Measurements from ENCODE around the gene MYL2. TPM values are rescaled to one million over a fixed set of nuclear protein-coding genes. Genes with fewer than 3 reads are reported as not detected.

MYL2 gene
- total and polyA plus RNA-seq, 2 donors, result 0.42 to 5.3 TPM

DNA sequence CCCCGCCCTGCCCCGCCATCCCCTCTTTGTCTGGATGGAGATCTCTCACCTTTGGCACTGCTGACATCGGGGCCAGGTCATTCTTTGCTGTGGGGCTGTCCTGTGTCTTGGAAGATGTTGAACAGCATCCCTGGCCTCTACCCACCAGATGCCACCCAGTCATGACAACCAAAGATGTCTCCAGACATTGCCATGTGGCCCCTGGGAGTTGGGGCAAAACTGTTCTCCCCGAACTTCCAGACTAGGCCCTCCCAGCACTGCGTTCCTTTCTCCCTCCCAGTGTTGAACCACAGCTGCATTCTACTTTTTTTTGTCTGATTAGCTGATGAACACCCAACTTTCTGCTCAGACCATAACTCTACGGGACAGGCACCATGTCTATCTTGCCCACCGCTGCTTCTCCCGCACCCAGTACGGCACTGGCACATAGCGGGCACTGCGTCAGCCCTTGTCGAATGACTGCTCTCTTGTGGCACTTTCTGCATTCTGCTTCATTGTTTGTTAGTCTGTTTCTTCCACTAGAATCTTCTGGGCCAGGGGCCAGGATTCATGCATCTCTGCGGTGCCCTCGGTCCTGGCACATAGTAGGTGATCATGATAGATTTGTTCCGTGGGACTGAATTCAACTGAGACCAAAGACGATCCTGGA, 13.1 kb upstream of the MYL2 start:
- H3K4me1 ChIP-seq (ENCODE audit: control insufficient read depth in 2 of 2, insufficient read depth in 2 of 2, low read length in 2 of 2), result no peaks in the 10 kb centered on the region
- H3K27me3 ChIP-seq (ENCODE audit: control insufficient read depth in 2 of 2, insufficient read depth in 1 of 2, low read length in 1 of 2), result peaks cover 2 to 16% of the 10 kb centered on the region in 2 donors
- H3K9me3 ChIP-seq (ENCODE audit: control insufficient read depth in 2 of 2, insufficient read depth in 1 of 2, low read length in 1 of 2), result no peaks in the 10 kb centered on the region
- no peaks in the 10 kb centered on the region for H3K36me3 ChIP-seq (ENCODE audit: control insufficient read depth in 2 of 2, insufficient read depth in 2 of 2, low read length in 1 of 2)
- H3K27ac ChIP-seq (ENCODE audit: low read depth in 1 of 2, low read length in 1 of 2), result no peak overlapping the region
- H3K4me3 ChIP-seq (ENCODE audit: low read length in 2 of 2), result no peak overlapping the region
- no peak for DNase-seq (ENCODE audit: low read depth in 6 of 9, low spot score in 9 of 9)
- WGBS, result 97% methylated on average over 16 of the region's 16 CpGs

DNA sequence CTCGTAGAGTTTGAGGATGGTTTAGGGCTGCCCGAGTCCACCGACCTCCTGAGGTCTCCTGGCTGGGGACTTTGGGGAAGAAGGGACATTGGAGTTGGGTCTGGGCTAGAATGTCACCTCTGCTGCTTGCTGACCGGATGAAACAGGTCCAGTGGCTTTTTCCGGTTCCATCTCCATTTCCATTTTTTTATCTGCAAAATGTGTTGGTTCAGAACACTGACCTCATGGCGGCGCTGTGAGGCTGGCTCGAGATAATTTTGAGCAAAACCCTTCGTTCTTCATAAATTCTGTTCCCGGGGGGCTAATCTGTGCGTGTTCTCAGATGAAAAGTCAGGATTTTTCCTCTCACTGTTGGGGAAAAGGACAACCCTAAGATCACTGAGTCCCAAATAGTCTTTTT, 11.7 kb upstream of the MYL2 start:
- Histone ChIP-seq H3K4me3 (ENCODE audit: low read length in 2 of 2) (no peak overlapping the region), H3K27me3 (ENCODE audit: control insufficient read depth in 2 of 2, insufficient read depth in 1 of 2, low read length in 1 of 2) (peaks cover 2 to 8% of the 10 kb centered on the region in 2 donors), H3K4me1 (ENCODE audit: control insufficient read depth in 2 of 2, insufficient read depth in 2 of 2, low read length in 2 of 2) (no peaks in the 10 kb centered on the region), H3K9me3 (ENCODE audit: control insufficient read depth in 2 of 2, insufficient read depth in 1 of 2, low read length in 1 of 2) (no peaks in the 10 kb centered on the region), H3K27ac (ENCODE audit: low read depth in 1 of 2, low read length in 1 of 2) (no peak overlapping the region), H3K36me3 (ENCODE audit: control insufficient read depth in 2 of 2, insufficient read depth in 2 of 2, low read length in 1 of 2) (no peaks in the 10 kb centered on the region)
- DNase-seq (ENCODE audit: low read depth in 6 of 9, low spot score in 9 of 9), result no peak
- WGBS, result 53% methylated on average over 11 of the region's 11 CpGs

DNA sequence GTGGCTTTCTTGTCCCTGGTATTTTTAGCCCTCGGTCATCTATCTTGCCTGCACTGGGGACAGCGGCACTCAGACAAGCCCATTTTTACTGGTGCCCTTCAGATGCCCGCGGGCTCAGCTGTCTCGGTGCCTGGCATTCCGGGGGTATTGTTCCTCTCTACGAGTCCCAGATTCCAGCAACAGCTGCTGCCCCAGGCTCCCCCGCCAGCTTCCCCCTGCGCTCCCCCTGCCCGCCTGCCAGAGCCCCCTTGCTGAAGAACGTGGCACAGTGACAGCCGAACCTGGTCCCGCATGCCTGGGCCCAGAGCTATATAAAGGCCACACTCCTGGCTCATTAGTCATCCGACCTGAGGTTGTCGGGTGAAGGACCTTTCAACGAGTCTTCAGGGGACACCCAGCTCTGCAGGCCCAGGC, 10.9 kb upstream of the MYL2 start:
- Histone ChIP-seq H3K36me3 (ENCODE audit: control insufficient read depth in 2 of 2, insufficient read depth in 2 of 2, low read length in 1 of 2) (no peaks in the 10 kb centered on the region), H3K4me3 (ENCODE audit: low read length in 2 of 2) (no peak overlapping the region), H3K27me3 (ENCODE audit: control insufficient read depth in 2 of 2, insufficient read depth in 1 of 2, low read length in 1 of 2) (peaks cover 2 to 3% of the 10 kb centered on the region in 2 donors), H3K27ac (ENCODE audit: low read depth in 1 of 2, low read length in 1 of 2) (no peak overlapping the region), H3K9me3 (ENCODE audit: control insufficient read depth in 2 of 2, insufficient read depth in 1 of 2, low read length in 1 of 2) (no peaks in the 10 kb centered on the region), H3K4me1 (ENCODE audit: control insufficient read depth in 2 of 2, insufficient read depth in 2 of 2, low read length in 2 of 2) (no peaks in the 10 kb centered on the region)
- no peak for DNase-seq (ENCODE audit: low read depth in 6 of 9, low spot score in 9 of 9)
- 85% methylated on average over 16 of the region's 16 CpGs for WGBS

DNA sequence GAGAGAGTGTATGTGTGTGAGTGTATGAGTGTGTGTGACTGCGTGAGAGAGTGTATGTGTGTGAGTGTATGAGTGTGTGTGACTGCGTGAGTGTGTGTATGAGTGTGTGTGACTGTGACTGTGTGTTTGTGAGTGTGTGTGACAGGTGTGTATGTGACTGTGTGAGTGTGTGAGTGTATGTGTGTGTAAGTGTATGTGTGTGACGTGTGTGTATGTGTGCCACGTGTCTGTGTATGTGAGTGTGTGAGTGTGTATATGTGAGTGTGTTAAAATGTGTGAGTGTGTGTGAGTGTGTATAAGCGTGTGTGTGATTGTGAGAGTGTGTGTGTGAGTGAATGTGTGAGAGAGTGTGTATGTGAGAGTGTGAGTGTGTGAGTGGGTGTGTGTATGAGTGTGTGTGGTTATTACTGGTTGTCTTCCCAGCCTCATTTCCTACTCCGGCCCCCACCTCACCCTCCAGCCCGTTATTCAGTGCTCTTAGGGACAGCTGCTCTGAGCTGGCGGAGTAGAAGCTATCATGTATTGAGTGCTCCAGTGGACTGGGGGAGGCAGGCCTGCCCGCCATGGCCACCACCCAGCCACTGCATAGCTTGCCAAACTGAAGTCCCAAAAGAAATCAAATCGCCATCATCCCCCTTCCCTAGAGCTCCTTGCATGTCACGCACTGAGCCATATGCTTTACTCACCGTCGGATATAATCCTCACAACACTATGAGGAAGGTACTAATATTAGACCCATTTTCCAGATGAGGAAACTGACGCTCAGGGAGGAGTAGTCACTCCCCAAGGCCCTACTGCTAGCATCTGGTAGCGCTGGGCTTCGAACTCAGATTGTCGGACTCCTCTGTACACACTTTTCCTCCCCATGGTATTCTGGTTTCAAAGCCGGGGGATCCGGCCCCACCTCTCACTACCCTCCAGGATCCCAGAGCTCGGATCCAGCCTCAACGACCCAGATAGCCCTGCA, 10.3 kb upstream of the MYL2 start:
- DNase-seq (ENCODE audit: low read depth in 6 of 9, low spot score in 9 of 9), result no peak
- H3K4me3 ChIP-seq (ENCODE audit: low read length in 2 of 2), result no peak overlapping the region
- H3K27me3 ChIP-seq (ENCODE audit: control insufficient read depth in 2 of 2, insufficient read depth in 1 of 2, low read length in 1 of 2), result peaks cover 0 to 2% of the 10 kb centered on the region in 2 donors
- H3K36me3 ChIP-seq (ENCODE audit: control insufficient read depth in 2 of 2, insufficient read depth in 2 of 2, low read length in 1 of 2), result no peaks in the 10 kb centered on the region
- WGBS, result 93% methylated on average over 21 of the region's 21 CpGs
- H3K27ac ChIP-seq (ENCODE audit: low read depth in 1 of 2, low read length in 1 of 2), result no peak overlapping the region
- H3K9me3 ChIP-seq (ENCODE audit: control insufficient read depth in 2 of 2, insufficient read depth in 1 of 2, low read length in 1 of 2), result no peaks in the 10 kb centered on the region
- H3K4me1 ChIP-seq (ENCODE audit: control insufficient read depth in 2 of 2, insufficient read depth in 2 of 2, low read length in 2 of 2), result no peaks in the 10 kb centered on the region

DNA sequence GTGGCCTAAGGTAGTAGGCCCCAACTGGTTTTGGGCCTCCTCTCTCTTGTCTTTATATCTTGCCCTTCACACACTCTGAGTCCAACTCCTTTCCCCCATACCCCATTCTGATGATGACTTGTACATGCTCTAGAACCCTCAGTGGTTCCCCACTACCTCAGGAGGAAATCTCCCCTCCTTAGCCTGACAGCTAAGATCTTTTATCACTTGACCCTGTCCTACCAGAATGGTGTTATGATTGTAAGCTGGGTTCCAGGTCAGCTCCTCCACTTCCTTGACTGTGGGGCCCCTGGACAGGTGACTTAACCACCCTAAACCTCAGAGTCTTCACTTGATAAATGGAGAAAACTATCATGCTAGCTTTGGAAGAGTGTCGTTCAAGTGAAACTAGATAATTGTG, 9.4 kb upstream of the MYL2 start:
- DNase-seq (ENCODE audit: low read depth in 6 of 9, low spot score in 9 of 9), result no peak
- Histone ChIP-seq H3K27me3 (ENCODE audit: control insufficient read depth in 2 of 2, insufficient read depth in 1 of 2, low read length in 1 of 2) (peaks cover 0 to 2% of the 10 kb centered on the region in 2 donors), H3K36me3 (ENCODE audit: control insufficient read depth in 2 of 2, insufficient read depth in 2 of 2, low read length in 1 of 2) (no peaks in the 10 kb centered on the region), H3K4me3 (ENCODE audit: low read length in 2 of 2) (no peak overlapping the region), H3K27ac (ENCODE audit: low read depth in 1 of 2, low read length in 1 of 2) (no peak overlapping the region), H3K9me3 (ENCODE audit: control insufficient read depth in 2 of 2, insufficient read depth in 1 of 2, low read length in 1 of 2) (no peaks in the 10 kb centered on the region), H3K4me1 (ENCODE audit: control insufficient read depth in 2 of 2, insufficient read depth in 2 of 2, low read length in 2 of 2) (no peaks in the 10 kb centered on the region)
- 99% methylated on average over 1 of the region's 1 CpG for WGBS

DNA sequence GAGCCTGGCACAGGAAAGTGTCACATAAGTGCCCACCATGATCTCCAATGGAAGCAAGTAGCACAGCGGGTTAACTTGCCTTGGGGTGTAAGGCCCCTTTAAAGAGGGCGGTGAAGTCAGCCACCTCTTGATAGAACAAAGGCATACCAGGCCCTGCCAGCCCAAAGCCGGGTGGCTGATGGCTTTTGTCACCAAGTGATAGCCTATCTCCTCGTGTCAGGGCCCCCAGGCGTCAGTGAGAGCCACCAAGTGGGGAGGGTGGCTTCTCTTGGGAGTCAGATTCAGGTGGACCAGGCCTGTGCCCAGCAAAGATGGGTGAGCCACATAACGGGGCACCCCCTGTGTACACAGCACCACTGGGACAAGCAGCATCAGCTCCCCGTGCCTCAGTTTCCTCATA, 8.3 kb upstream of the MYL2 start:
- Histone ChIP-seq H3K4me1 (ENCODE audit: control insufficient read depth in 2 of 2, insufficient read depth in 2 of 2, low read length in 2 of 2) (no peaks in the 10 kb centered on the region), H3K9me3 (ENCODE audit: control insufficient read depth in 2 of 2, insufficient read depth in 1 of 2, low read length in 1 of 2) (no peaks in the 10 kb centered on the region), H3K27me3 (ENCODE audit: control insufficient read depth in 2 of 2, insufficient read depth in 1 of 2, low read length in 1 of 2) (no peaks in the 10 kb centered on the region), H3K27ac (ENCODE audit: low read depth in 1 of 2, low read length in 1 of 2) (no peak overlapping the region), H3K36me3 (ENCODE audit: control insufficient read depth in 2 of 2, insufficient read depth in 2 of 2, low read length in 1 of 2) (no peaks in the 10 kb centered on the region), H3K4me3 (ENCODE audit: low read length in 2 of 2) (no peak overlapping the region)
- DNase-seq (ENCODE audit: low read depth in 6 of 9, low spot score in 9 of 9), result no peak
- WGBS, result 89% methylated on average over 7 of the region's 7 CpGs

DNA sequence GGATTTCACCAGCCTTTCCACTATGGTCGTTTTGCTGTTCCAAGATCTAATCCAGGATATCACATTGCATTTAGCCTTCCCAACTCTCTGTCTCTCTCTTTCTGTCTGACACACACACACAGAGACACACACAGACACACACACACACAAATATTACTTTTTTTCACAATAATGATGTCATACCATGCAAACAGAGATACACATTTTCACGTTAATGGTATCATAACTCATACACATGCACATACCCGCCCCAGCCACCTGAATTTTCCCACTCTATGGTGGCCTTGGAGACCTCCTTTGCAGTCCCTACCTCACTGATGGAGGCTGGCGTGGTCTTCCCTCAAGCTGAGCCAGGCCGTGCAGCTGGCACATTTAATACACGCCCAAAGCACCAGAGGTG, 7.2 kb upstream of the MYL2 start:
- DNase-seq (ENCODE audit: low read depth in 6 of 9, low spot score in 9 of 9), result no peak
- H3K4me1 ChIP-seq (ENCODE audit: control insufficient read depth in 2 of 2, insufficient read depth in 2 of 2, low read length in 2 of 2), result no peaks in the 10 kb centered on the region
- H3K4me3 ChIP-seq (ENCODE audit: low read length in 2 of 2), result no peak overlapping the region
- no peaks in the 10 kb centered on the region for H3K9me3 ChIP-seq (ENCODE audit: control insufficient read depth in 2 of 2, insufficient read depth in 1 of 2, low read length in 1 of 2)
- no peaks in the 10 kb centered on the region for H3K36me3 ChIP-seq (ENCODE audit: control insufficient read depth in 2 of 2, insufficient read depth in 2 of 2, low read length in 1 of 2)
- peaks cover 0 to 2% of the 10 kb centered on the region in 2 donors for H3K27me3 ChIP-seq (ENCODE audit: control insufficient read depth in 2 of 2, insufficient read depth in 1 of 2, low read length in 1 of 2)
- H3K27ac ChIP-seq (ENCODE audit: low read depth in 1 of 2, low read length in 1 of 2), result no peak overlapping the region
- 84% methylated on average over 6 of the region's 6 CpGs for WGBS

DNA sequence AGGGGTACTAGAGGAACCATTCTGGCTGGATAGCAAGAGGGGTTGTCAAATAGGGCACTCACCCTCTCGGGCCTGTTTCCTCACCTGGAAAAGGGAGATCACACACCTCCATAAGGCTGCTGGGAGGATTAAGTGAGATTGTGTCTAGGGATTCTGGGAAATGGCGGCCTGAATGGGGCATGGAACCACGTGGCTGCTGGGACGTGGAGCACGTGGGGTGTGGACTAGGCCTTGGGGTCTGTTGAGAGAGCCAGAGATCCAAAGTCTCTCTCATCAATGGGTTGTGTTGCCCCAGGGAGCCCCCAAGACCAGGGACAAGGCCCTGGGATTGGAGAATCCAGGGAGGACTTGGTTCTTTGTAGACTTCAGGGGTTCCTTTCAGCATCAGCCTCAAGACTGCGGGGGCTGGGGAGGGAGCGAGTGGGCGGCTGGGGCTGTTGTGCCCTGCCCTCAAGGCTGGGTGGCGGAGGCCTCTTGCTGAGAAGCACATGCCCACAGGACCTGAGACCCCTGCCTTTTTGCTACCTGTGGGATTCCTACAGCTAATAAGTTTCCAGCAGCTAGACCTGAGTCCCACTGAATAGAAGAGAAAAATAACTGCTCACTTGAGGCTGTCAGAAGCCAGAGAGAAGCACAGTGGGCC, 3.4 kb upstream of the MYL2 start:
- Histone ChIP-seq H3K27me3 (ENCODE audit: control insufficient read depth in 2 of 2, insufficient read depth in 1 of 2, low read length in 1 of 2) (peaks cover 0 to 13% of the 10 kb centered on the region in 2 donors), H3K4me3 (ENCODE audit: low read length in 2 of 2) (no peak overlapping the region), H3K27ac (ENCODE audit: low read depth in 1 of 2, low read length in 1 of 2) (no peak overlapping the region), H3K9me3 (ENCODE audit: control insufficient read depth in 2 of 2, insufficient read depth in 1 of 2, low read length in 1 of 2) (no peaks in the 10 kb centered on the region), H3K4me1 (ENCODE audit: control insufficient read depth in 2 of 2, insufficient read depth in 2 of 2, low read length in 2 of 2) (no peaks in the 10 kb centered on the region), H3K36me3 (ENCODE audit: control insufficient read depth in 2 of 2, insufficient read depth in 2 of 2, low read length in 1 of 2) (no peaks in the 10 kb centered on the region)
- 95% methylated on average over 9 of the region's 9 CpGs for WGBS
- no peak for DNase-seq (ENCODE audit: low read depth in 6 of 9, low spot score in 9 of 9)

DNA sequence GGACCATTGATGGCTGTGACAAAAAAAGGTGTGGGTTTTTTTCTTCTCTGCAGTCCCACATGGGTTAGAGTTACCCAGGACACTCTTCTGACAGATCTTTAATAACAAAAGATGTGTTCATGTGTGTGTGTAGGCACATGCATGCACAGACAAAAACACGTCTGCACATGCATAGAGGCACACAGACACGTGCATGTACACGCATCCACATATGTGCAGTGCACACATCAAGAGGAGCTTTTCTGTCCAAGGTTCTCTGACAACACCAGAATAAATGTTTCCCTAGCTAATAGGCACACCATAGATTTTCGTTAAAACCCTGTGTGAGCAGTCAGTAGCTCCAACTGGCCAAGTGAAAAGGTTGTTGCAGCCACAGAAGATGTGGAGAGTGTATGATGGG, 2.8 kb upstream of the MYL2 start:
- no peaks in the 10 kb centered on the region for H3K36me3 ChIP-seq (ENCODE audit: control insufficient read depth in 2 of 2, insufficient read depth in 2 of 2, low read length in 1 of 2)
- no peaks in the 10 kb centered on the region for H3K4me1 ChIP-seq (ENCODE audit: control insufficient read depth in 2 of 2, insufficient read depth in 2 of 2, low read length in 2 of 2)
- DNase-seq (ENCODE audit: low read depth in 6 of 9, low spot score in 9 of 9), result no peak
- peaks cover 0 to 13% of the 10 kb centered on the region in 2 donors for H3K27me3 ChIP-seq (ENCODE audit: control insufficient read depth in 2 of 2, insufficient read depth in 1 of 2, low read length in 1 of 2)
- H3K9me3 ChIP-seq (ENCODE audit: control insufficient read depth in 2 of 2, insufficient read depth in 1 of 2, low read length in 1 of 2), result no peaks in the 10 kb centered on the region
- no peak overlapping the region for H3K4me3 ChIP-seq (ENCODE audit: low read length in 2 of 2)
- WGBS, result 96% methylated on average over 4 of the region's 4 CpGs
- H3K27ac ChIP-seq (ENCODE audit: low read depth in 1 of 2, low read length in 1 of 2), result no peak overlapping the region
